K562 (cell line): ENCODE measurements around the gene ZFP64.

Source experiments
- ADNP ChIP-seq: fragments of 200-800 bp; sonication (Bioruptor generic); IDR thresholded peaks from 2 replicates; pipeline ENCODE4 v1.6.1; 2016; ENCODE audit warnings: missing genetic modification characterization, missing compliant biosample characterization
- CREB1 ChIP-seq, 2 experiments: sonication (generic) in 1 of 2; formaldehyde crosslinking in 1 of 2; IDR thresholded peaks; 2 replicates each; pipeline versions ENCODE4 v1.6.1 to v1.8.0; 2012 to 2022; ENCODE audit warnings: inconsistent platforms in 1 of 2, mild to moderate bottlenecking in 1 of 2, missing genetic modification reagents in 1 of 2, moderate library complexity in 1 of 2
- CTCF ChIP-seq, 3 experiments: IDR thresholded peaks in 2 of 3; conservative IDR thresholded peaks in 1 of 3; 2 replicates each; pipeline ENCODE4 v1.5.1; 2011 to 2012; ENCODE audit warnings: low read length in 3 of 3, mild to moderate bottlenecking in 3 of 3, control low read depth in 2 of 3, improper control_type of control experiment in 1 of 3, inconsistent platforms in 1 of 3, low read depth in 1 of 3, mixed read lengths in 1 of 3, moderate library complexity in 1 of 3; ENCODE audit not compliant: insufficient read depth in 2 of 3
- ETV6 ChIP-seq, 3 experiments: fragments of 150-350 bp in 1 of 3; sonication (generic) in 1 of 3; formaldehyde crosslinking in 1 of 3; IDR thresholded peaks; 2 replicates each; pipeline versions ENCODE4 v1.6.1 to v1.8.0; 2014 to 2022; ENCODE audit warnings: borderline replicate concordance in 2 of 3, low read depth in 2 of 3, antibody characterized with exemption in 1 of 3, low read length in 1 of 3, mild to moderate bottlenecking in 1 of 3, missing genetic modification reagents in 1 of 3
- EZH2 ChIP-seq: IDR thresholded peaks from 2 replicates; pipeline ENCODE4 v1.6.1; 2012; ENCODE audit warnings: low read depth, mild to moderate bottlenecking, inconsistent platforms, low read length, borderline replicate concordance
- HOMEZ ChIP-seq: fragments of 250-450 bp; sonication (Bioruptor Pico); IDR thresholded peaks from 2 replicates; pipeline ENCODE4 v1.4.0; 2020; ENCODE audit warnings: mild to moderate bottlenecking, moderate library complexity
- NCOA1 ChIP-seq: fragments of 450-650 bp; IDR thresholded peaks from 2 replicates; pipeline ENCODE4 v1.6.1; 2016; ENCODE audit warnings: low read depth
- POLR2AphosphoS2 ChIP-seq: IDR thresholded peaks from 2 replicates; pipeline ENCODE4 v1.6.1; 2012; ENCODE audit warnings: low read length, improper control_type of control experiment
- SMAD3 ChIP-seq: fragments of 450-650 bp; formaldehyde crosslinking; conservative IDR thresholded peaks from 2 replicates; pipeline ENCODE4 v1.4.0; 2020; ENCODE audit warnings: mild to moderate bottlenecking
- SRSF1 ChIP-seq: fragments of 200-400 bp; formaldehyde crosslinking; IDR thresholded peaks from 2 replicates; pipeline ENCODE4 v1.6.1; 2017; ENCODE audit warnings: mild to moderate bottlenecking, low read depth, low read length, moderate library complexity
- ZNF140 ChIP-seq: fragments of 250-450 bp; sonication (Bioruptor Pico); IDR thresholded peaks from 2 replicates; pipeline ENCODE4 v1.8.0; 2021; ENCODE audit warnings: moderate library complexity, mild to moderate bottlenecking, inconsistent platforms
- ZNF324 ChIP-seq: fragments of 250-450 bp; sonication (Bioruptor Pico); IDR thresholded peaks from 2 replicates; pipeline ENCODE4 v1.4.0; 2020; ENCODE audit warnings: mild to moderate bottlenecking
- TF ChIP-seq, protein P1 (sequence below): fragments of 450-650 bp; IDR thresholded peaks from 2 replicates; pipeline ENCODE4 v1.6.1; 2016
- TF ChIP-seq, protein P2 (sequence below): sonication (generic); formaldehyde crosslinking; IDR thresholded peaks from 2 replicates; pipeline ENCODE4 v1.8.1; 2023; ENCODE audit warnings: mild to moderate bottlenecking, missing genetic modification reagents

GRCh38 chr20:52172392-52173047, 19.1 kb downstream of the ZFP64 start:
- TF ChIP-seq ZNF324 (CRISPR knock-in tag) = no peak
- no peak for TF ChIP-seq CREB1 (IDR thresholded peaks at IDR 0.05)
- no peak for TF ChIP-seq CREB1 (CRISPR knock-in tag; IDR thresholded peaks at IDR 0.05)
- no peak for TF ChIP-seq POLR2AphosphoS2
- no peak for TF ChIP-seq SRSF1
- TF ChIP-seq NCOA1 = no peak
- TF ChIP-seq SMAD3 (CRISPR knock-in tag) = no peak
- no peak for TF ChIP-seq ZNF140 (CRISPR knock-in tag)
- TF ChIP-seq, protein P1, sequence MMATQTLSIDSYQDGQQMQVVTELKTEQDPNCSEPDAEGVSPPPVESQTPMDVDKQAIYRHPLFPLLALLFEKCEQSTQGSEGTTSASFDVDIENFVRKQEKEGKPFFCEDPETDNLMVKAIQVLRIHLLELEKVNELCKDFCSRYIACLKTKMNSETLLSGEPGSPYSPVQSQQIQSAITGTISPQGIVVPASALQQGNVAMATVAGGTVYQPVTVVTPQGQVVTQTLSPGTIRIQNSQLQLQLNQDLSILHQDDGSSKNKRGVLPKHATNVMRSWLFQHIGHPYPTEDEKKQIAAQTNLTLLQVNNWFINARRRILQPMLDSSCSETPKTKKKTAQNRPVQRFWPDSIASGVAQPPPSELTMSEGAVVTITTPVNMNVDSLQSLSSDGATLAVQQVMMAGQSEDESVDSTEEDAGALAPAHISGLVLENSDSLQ = no peak
- no peak for TF ChIP-seq ETV6 (IDR thresholded peaks at IDR 0.05; ENCODE audit: borderline replicate concordance in 1 of 2, low read depth in 2 of 2, low read length in 1 of 2)
- no peak for TF ChIP-seq ETV6 (CRISPR knock-in tag; IDR thresholded peaks at IDR 0.05; ENCODE audit: borderline replicate concordance)
- TF ChIP-seq, protein P2, sequence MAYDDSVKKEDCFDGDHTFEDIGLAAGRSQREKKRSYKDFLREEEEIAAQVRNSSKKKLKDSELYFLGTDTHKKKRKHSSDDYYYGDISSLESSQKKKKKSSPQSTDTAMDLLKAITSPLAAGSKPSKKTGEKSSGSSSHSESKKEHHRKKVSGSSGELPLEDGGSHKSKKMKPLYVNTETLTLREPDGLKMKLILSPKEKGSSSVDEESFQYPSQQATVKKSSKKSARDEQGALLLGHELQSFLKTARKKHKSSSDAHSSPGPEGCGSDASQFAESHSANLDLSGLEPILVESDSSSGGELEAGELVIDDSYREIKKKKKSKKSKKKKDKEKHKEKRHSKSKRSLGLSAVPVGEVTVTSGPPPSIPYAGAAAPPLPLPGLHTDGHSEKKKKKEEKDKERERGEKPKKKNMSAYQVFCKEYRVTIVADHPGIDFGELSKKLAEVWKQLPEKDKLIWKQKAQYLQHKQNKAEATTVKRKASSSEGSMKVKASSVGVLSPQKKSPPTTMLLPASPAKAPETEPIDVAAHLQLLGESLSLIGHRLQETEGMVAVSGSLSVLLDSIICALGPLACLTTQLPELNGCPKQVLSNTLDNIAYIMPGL (CRISPR knock-in tag) = no peak
- no peak for TF ChIP-seq CTCF (IDR thresholded peaks at IDR 0.05 in 2 of 3, conservative IDR thresholded peaks at IDR 0.05 in 1 of 3; ENCODE audit: insufficient read depth in 2 of 3, low read depth in 1 of 3, low read length in 3 of 3)
- no peak for TF ChIP-seq HOMEZ (CRISPR knock-in tag)
- TF ChIP-seq ADNP (tag) = no peak
- no peak for TF ChIP-seq EZH2
